IMR-90 (cell line): Measurements from ENCODE around the gene DGKH. TPM values are rescaled to one million over a fixed set of nuclear protein-coding genes. Genes with fewer than 3 reads are reported as not detected.

Experiments
- ATAC-seq: fragments of 200-7000 bp; cut with Tn5 transposase; 2 replicates; pipeline ENCODE4 v1.9.1; 2020; ENCODE audit warnings: low read depth, mild to moderate bottlenecking, moderate library complexity
- BruUV-seq: library from RNA; stranded (reverse); fragments of 400-500 nt; replicated peaks from 2 replicates; lab custom pipeline; 2021; lab: Mats Ljungman, UMichigan
- CTCF ChIA-PET: fragments of 300-600 bp; formaldehyde crosslinking; extraction: SDS; loops from one replicate; lab custom pipeline; 2021; ENCODE audit warnings: antibody characterized with exemption; lab: Yijun Ruan, JAX
- POLR2A ChIA-PET: fragments of 300-600 bp; sonication (Branson Sonifier 250); formaldehyde crosslinking; loops from one replicate; lab custom pipeline; 2022; ENCODE audit warnings: antibody characterized with exemption; ENCODE audit not compliant: unreplicated experiment; lab: Charles Lee
- DNase-seq: peaks from one replicate; pipeline ENCODE4 v3.0.0; 2013
- H2AFZ ChIP-seq: replicated peaks from 2 replicates; pipeline ENCODE3; 2013; ENCODE audit warnings: low read length, mild to moderate bottlenecking; ENCODE audit not compliant: poor library complexity
- H2AK5ac ChIP-seq: 2 replicates; pipeline ENCODE4 v1.6.1; 2013; ENCODE audit warnings: low read depth, low read length, inconsistent platforms
- H2AK9ac ChIP-seq: replicated peaks from 2 replicates; pipeline ENCODE3; 2013; ENCODE audit warnings: mild to moderate bottlenecking, low read depth, low read length, moderate library complexity; ENCODE audit not compliant: poor library complexity
- H2BK120ac ChIP-seq: 2 replicates; pipeline ENCODE4 v1.6.1; 2013; ENCODE audit warnings: low read depth, low read length, inconsistent platforms
- H2BK15ac ChIP-seq: 3 replicates; pipeline ENCODE4 v1.6.1; 2013; ENCODE audit warnings: low read depth, low read length, inconsistent platforms
- H2BK20ac ChIP-seq: 2 replicates; pipeline ENCODE4 v1.6.1; 2013; ENCODE audit warnings: low read depth, mild to moderate bottlenecking, inconsistent platforms, low read length, moderate library complexity
- H2BK5ac ChIP-seq: 2 replicates; pipeline ENCODE4 v1.6.1; 2013; ENCODE audit warnings: mild to moderate bottlenecking, low read depth, low read length, inconsistent platforms; ENCODE audit not compliant: poor library complexity, severe bottlenecking
- H3K14ac ChIP-seq: replicated peaks from 2 replicates; pipeline ENCODE4 v1.6.1; 2013; ENCODE audit warnings: low read depth, low read length, inconsistent platforms
- H3K18ac ChIP-seq: 2 replicates; pipeline ENCODE4 v1.6.1; 2013; ENCODE audit warnings: low read depth, low read length, control low read depth
- H3K23ac ChIP-seq: 2 replicates; pipeline ENCODE4 v1.6.1; 2013; ENCODE audit warnings: low read depth, low read length, inconsistent platforms
- H3K27ac ChIP-seq: 2 replicates; pipeline ENCODE4 v1.5.1; 2013; ENCODE audit warnings: mild to moderate bottlenecking, control low read depth, low read length; ENCODE audit not compliant: insufficient read depth
- H3K27me3 ChIP-seq: 2 replicates; pipeline ENCODE4 v1.6.1; 2013; ENCODE audit warnings: low read length; ENCODE audit not compliant: control insufficient read depth, insufficient read depth
- H3K36me3 ChIP-seq: 2 replicates; pipeline ENCODE4 v1.6.1; 2013; ENCODE audit warnings: low read length, mixed read lengths; ENCODE audit not compliant: control insufficient read depth, insufficient read depth
- H3K4ac ChIP-seq: 2 replicates; pipeline ENCODE4 v1.6.1; 2013; ENCODE audit warnings: low read depth, low read length, inconsistent platforms
- H3K4me1 ChIP-seq: 2 replicates; pipeline ENCODE4 v1.6.1; 2013; ENCODE audit warnings: low read length, mixed read lengths; ENCODE audit not compliant: control insufficient read depth, insufficient read depth
- H3K4me2 ChIP-seq: 2 replicates; pipeline ENCODE4 v1.6.1; 2013; ENCODE audit warnings: low read depth, mild to moderate bottlenecking, control low read depth, low read length, moderate library complexity
- H3K4me3 ChIP-seq: 2 replicates; pipeline ENCODE4 v1.5.1; 2013; ENCODE audit warnings: low read depth, mild to moderate bottlenecking, control low read depth, low read length, moderate library complexity; ENCODE audit not compliant: insufficient read depth
- H3K56ac ChIP-seq: 2 replicates; pipeline ENCODE4 v1.6.1; 2013; ENCODE audit warnings: low read length, inconsistent platforms; ENCODE audit not compliant: insufficient read depth; ENCODE audit errors: extremely low read depth
- H3K79me1 ChIP-seq, 2 experiments: 2 replicates each; pipeline ENCODE4 v1.6.1; 2013; ENCODE audit warnings: low read length in 2 of 2, inconsistent platforms in 1 of 2, low read depth in 1 of 2
- H3K9ac ChIP-seq: 2 replicates; pipeline ENCODE4 v1.6.1; 2013; ENCODE audit warnings: low read depth, low read length, control low read depth
- H3K9me1 ChIP-seq: 2 replicates; pipeline ENCODE4 v1.6.1; 2013; ENCODE audit warnings: low read length, inconsistent platforms; ENCODE audit not compliant: insufficient read depth
- H3K9me3 ChIP-seq: 2 replicates; pipeline ENCODE4 v1.6.1; 2013; ENCODE audit warnings: low read length; ENCODE audit not compliant: control insufficient read depth, insufficient read depth
- H4K20me1 ChIP-seq: 2 replicates; pipeline ENCODE4 v1.6.1; 2013; ENCODE audit warnings: low read length, inconsistent platforms; ENCODE audit not compliant: insufficient read depth
- H4K5ac ChIP-seq: 2 replicates; pipeline ENCODE4 v1.6.1; 2013; ENCODE audit warnings: mild to moderate bottlenecking, low read depth, low read length, control low read depth
- H4K8ac ChIP-seq, 2 experiments: 2 replicates each; pipeline ENCODE4 v1.6.1; 2013; ENCODE audit warnings: low read depth in 2 of 2, low read length in 2 of 2, control low read depth in 1 of 2, inconsistent platforms in 1 of 2
- H4K91ac ChIP-seq: 2 replicates; pipeline ENCODE4 v1.6.1; 2013; ENCODE audit warnings: low read depth, low read length, inconsistent platforms; ENCODE audit not compliant: insufficient read depth
- CHD1 ChIP-seq: IDR thresholded peaks from 2 replicates; pipeline ENCODE4 v1.6.1; 2012; ENCODE audit warnings: low read depth, low read length, improper control_type of control experiment
- MXI1 ChIP-seq: IDR thresholded peaks from 2 replicates; pipeline ENCODE4 v1.6.1; 2012; ENCODE audit warnings: low read depth, mild to moderate bottlenecking, low read length, moderate library complexity, borderline replicate concordance
- POLR2A ChIP-seq: IDR thresholded peaks from 2 replicates; pipeline ENCODE4 v1.6.1; 2012; ENCODE audit warnings: mild to moderate bottlenecking, low read depth, low read length
- RAD21 ChIP-seq: IDR thresholded peaks from 2 replicates; pipeline ENCODE4 v1.6.1; 2012; ENCODE audit warnings: low read length, improper control_type of control experiment
- RFX5 ChIP-seq: IDR thresholded peaks from 2 replicates; pipeline ENCODE4 v1.8.0; 2012; ENCODE audit warnings: low read depth, mild to moderate bottlenecking, low read length, moderate library complexity
- WGBS, 2 experiments: methylation state at CpG; one replicate each; pipeline versions ENCODE4 v1.1.5 to v1.1.7; 2013; ENCODE audit warnings: missing lambda C conversion rate in 2 of 2; ENCODE audit not compliant: insufficient read length in 1 of 2; ENCODE audit errors: extremely low coverage in 2 of 2; 5-methylcytosine and 5-hydroxymethylcytosine counted together
- dilution Hi-C: fragments of 300-500 bp; cut with HindIII; formaldehyde crosslinking; loops from one replicate; pipeline ENCODE4 v1.14.3; 2018; ENCODE audit warnings: low sequenced_read_pairs; ENCODE audit not compliant: unreplicated experiment
- in situ Hi-C: fragments of 300-500 bp; cut with MboI; formaldehyde crosslinking; loops from 3 replicates; pipeline ENCODE4 v1.14.3; 2019; ENCODE audit warnings: low sequenced_read_pairs, inconsistent platforms, mixed read lengths
- intact Hi-C: fragments of 100-400 bp; cut with micrococcal nuclease; formaldehyde crosslinking; loops from 2 replicates; pipeline ENCODE4 v1.10.0; 2022
- polyA plus RNA-seq, 3 experiments: library from polyadenylated mRNA; depleted of rRNA; stranded (reverse); fragments of >200 nt; gene quantifications; 2 replicates each; pipeline ENCODE4 v1.2.3, GENCODE V29; 2012; ENCODE audit warnings: low replicate concordance in 1 of 3
- total RNA-seq: library from RNA; depleted of rRNA; stranded (reverse); fragments of >200 nt; gene quantifications from 2 replicates; pipeline ENCODE4 v1.2.3, GENCODE V29; 2012

Gene DGKH
- total and polyA plus RNA-seq, 2 of the 4 experiments (the other 2 are of a cell fraction): 2.0 to 13.4 TPM

DNA sequence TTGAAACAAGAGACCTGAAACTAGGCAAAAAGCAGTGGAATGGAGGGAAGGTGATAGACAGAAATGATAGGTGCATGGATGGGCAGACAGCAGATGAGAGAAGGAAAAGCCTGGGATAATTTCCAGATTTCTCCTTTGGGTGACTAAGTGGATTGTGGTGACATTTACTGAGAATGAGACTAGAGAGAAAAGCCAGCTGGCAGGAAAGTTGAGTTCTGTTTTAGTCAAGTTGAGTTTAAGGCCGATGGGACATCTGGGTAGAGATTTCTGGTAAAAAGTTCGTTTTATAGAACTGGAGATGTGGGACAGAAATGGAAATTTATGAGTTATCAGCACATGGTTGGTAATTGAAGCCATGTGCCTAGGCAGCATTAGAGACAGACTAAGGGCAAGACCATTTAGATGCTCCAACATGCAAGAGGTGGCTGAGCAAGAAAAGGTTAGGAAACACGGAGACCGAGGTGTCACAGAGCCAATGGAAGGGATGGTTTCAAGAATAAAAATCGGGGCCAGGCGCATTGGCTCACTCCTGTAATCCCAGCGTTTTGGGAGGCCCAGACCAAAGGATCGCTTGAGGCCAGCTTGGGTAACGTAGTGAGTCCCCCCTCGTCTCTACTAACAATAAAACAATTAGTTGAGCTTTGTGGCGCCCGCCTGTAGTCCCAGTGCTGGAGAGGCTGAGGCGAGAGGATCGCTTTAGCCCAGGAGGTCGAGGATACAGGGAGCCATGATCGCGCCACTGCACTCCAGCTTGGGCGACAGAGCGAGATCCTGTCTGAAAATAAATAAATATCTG lies 9.6 kb upstream of the DGKH start (continued):
- TF ChIP-seq CHD1: no peak
- no peak for TF ChIP-seq MXI1

DNA sequence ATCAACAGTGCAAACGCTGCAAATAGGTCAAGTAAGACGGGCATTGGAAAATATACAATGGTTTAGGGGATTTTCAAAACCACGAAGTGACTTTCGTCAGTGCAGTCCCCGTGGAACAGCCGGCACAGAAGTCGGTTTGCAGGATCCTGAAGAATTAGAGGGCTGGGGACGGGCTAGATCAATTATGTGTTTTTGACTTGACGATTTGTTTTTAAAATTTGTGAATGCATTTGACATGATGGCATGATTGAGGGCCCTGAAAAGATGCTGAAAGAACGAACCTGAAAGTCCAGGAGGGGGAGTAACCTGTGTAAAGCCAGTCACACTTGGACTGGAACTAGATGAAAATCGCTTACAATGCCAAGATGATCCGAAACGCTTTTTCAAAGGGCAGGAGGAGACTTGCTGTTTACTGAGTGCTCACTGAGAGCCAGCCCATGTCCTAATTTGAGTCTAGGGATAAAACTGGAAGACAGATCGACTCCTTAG lies 8.9 kb upstream of the DGKH start:
- peak overlapping the region in 1 of 2 experiments; percentile 43; a peak in 2 of 4 replicates for H4K8ac ChIP-seq
- in situ Hi-C loops: loop anchor here (10.0 kb wide), 1 partner anchor 75 kb away; the partner anchor contains the start of gene VWA8

More for the DNA sequence above, 8.9 kb upstream of the DGKH start:
- no TSS peak for BruUV-seq
- H2BK120ac ChIP-seq: peak overlapping the region; percentile 44; the same call in 1 of the 2 replicates
- H3K9me1 ChIP-seq: peaks cover 4% of the 10 kb centered on the region; the same call in 1 of the 2 replicates
- 0 out of 2 replicates have a peak overlapping the region, but pooled peaks have one; percentile 9 for H4K5ac ChIP-seq
- ChIA-PET CTCF (interaction anchor here (1.0 kb wide), 1 partner anchor 371 kb away, joined by 4 read pairs; no protein-coding TSS in a partner anchor), POLR2A (interaction anchor here (0.6 kb wide), 1 partner anchor 90 kb away, joined by 8 read pairs; no protein-coding TSS in a partner anchor)
- peak overlapping the region; percentile 18; the same call in 1 of the 2 replicates for H2AK5ac ChIP-seq
- peaks cover 14 to 20% of the 10 kb centered on the region in 2 experiments for H3K79me1 ChIP-seq
- peak overlapping the region; percentile 93 for H2BK5ac ChIP-seq
- H3K27me3 ChIP-seq: no peaks in the 10 kb centered on the region
- H3K4ac ChIP-seq: peak overlapping the region; percentile 76
- H4K20me1 ChIP-seq: 0 out of 2 replicates have a peak, but pooled peaks cover 8% of the 10 kb centered on the region
- peak overlapping the region; percentile 81 for H3K9ac ChIP-seq
- peak overlapping the region; percentile 71 for H3K27ac ChIP-seq
- peaks cover 8% of the 10 kb centered on the region for H3K4me1 ChIP-seq
- no peaks in the 10 kb centered on the region for H3K36me3 ChIP-seq
- no peak for TF ChIP-seq RAD21
- TF ChIP-seq POLR2A: no peak
- TF ChIP-seq RFX5: no peak
- peak overlapping the region; percentile 85 for H3K14ac ChIP-seq
- H3K23ac ChIP-seq: peak overlapping the region; percentile 97
- no peaks in the 10 kb centered on the region for H3K9me3 ChIP-seq
- H2BK15ac ChIP-seq: no peak overlapping the region
- H3K56ac ChIP-seq: peak overlapping the region; percentile 81
- intact Hi-C loops (no loop called here), dilution Hi-C loops (no loop called here)
- H3K4me2 ChIP-seq: peak overlapping the region; percentile 90
- ATAC-seq: no peak; the same call in 1 of the 2 replicates
- no peak for DNase-seq
- peak overlapping the region; percentile 31 for H2BK20ac ChIP-seq
- peak overlapping the region; percentile 4; the same call in 1 of the 2 replicates for H4K91ac ChIP-seq
- peak overlapping the region; percentile 89 for H2AK9ac ChIP-seq
- WGBS, 2 experiments: 13% methylated on average over 12 of the region's 14 CpGs; no CpG with 5 or more reads in 1 of the 2 experiments
- H3K4me3 ChIP-seq: peak overlapping the region; percentile 95
- peak overlapping the region; percentile 93 for H2AFZ ChIP-seq
- H3K18ac ChIP-seq: peak overlapping the region; percentile 44
